Nucleus accumbens (tissue), 56 donors: ENCODE results near the gene TBC1D1.

Experiments used
- DNase-seq, 56 donors: peaks; one replicate each; lab custom pipeline; 2025; lab: John Stamatoyannopoulos, UW

The TBC1D1 gene

DNA sequence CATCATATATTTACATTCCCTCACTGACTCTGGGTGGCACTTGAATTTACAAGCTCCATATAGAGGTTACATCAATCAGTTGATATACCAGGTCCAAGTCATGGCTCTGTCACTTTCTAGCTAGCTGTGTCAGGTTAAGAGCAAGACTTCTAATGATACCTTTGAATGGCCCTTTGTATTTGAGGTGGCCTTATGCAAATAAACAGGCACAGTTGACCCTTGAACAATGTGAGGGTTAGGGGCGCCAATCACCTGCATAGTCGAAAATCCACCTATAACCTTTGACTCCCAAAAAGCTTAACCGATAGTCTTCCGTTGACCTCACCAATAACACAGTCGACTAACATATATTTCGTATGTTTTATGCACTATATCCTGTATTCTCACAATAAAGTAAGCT lies 68.0 kb downstream of the TBC1D1 start:
- no peak for DNase-seq

DNA sequence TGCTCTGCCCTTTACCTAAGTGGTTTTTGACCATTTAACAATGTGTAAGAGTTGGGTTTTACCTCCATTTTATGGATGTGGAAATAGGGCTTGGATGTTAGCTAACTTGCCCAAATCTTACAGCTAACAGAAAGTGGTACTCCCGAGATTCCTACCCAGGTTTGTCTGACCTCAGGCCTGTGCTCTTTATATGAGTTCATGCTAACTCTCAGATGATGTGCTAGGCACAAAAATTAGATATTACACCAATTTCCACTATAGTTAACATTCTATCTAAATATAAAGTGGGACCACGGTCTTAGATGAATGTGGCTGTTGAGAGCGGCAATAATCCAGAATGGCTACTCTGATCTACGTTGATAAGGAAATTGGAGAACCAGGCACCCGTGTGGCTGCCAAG lies 69.2 kb downstream of the TBC1D1 start, which contains the start of gene PTTG2:
PTTG2 (plus strand) TSS at position 301 of the 400 bp plus-strand sequence; CDS start at position 338, 37 bp downstream.
- DNase-seq = no peak

DNA sequence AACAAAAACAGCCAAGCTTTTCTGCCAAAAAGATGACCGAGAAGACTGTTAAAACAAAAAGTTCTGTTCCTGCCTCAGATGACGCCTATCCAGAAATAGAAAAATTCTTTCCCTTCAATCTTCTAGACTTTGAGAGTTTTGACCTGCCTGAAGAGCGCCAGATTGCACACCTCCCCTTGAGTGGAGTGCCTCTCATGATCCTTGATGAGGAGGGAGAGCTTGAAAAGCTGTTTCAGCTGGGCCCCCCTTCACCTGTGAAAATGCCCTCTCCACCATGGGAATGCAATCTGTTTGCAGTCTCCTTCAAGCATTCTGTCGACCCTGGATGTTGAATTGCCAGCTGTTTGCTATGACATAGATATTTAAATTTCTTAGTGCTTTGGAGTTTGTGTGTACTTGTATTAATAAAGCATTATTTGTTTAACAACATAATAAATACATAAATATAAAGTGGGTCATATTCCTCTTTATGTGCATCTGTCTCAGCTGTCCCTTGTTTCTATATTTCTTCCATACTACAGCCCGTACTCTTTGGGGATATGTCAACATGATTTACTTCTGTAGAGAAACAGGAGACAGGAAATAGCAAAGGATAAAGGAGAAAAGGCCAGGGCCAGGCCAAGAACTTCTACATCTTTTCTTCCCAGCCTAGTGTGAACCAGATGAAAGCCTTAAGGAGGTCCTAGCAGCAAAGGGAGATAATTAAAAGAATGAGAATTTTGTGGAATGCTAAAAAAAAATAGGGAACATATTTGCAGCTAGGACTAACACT lies 70.0 kb downstream of the TBC1D1 start:
- DNase-seq = no peak

DNA sequence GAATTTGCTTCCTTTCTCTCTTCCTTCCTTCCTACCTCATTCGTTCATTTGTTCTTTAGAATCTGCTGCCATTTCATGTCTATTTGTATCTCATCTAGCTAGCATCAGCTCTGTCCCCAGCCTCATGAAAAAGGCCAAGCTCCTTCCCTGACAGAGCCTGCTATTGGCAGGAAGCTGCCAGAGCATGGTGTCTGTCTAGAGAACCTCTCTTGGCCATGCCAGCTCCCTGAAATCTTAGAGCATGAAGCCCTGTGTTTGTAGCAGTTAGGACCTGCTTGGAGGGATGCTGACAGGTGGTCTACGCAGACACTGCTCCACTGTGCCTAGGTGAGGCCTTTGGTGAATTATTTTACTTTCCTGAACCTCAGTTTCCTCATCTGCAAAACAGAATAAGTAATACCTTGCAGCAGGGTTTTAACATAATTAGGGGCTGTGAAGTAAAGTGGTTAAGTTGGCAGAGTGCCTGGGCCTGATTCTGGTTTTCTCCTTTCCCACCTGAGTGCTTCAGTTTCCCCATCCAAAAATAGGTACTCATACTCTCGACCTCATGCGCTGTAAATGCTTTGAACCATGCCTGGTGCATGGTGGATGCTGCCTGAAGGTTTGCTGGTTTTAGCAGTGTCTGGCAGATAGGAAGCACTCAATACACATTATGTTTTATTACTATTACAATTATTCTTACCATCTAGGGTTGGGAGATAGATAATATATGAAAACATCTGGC lies 74.0 kb downstream of the TBC1D1 start:
- no peak for DNase-seq

DNA sequence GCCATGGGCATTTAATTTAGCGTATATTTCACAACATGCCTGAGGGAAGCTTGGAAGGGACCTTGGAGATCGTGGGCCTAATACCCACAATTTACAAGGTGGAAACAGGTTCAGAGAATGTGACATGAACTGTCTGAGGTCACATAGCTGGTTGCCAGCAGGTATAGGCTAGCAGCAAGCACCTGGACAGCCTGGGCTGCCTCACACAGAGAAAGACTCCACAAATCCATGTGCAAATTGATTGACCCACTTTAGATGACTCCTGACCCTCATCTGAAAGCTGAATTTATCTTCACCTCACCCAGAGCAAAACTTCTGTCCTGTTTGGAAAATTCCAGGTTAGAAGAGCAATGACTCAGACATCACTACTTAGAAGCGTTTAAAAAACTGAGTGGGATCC lies 75.2 kb downstream of the TBC1D1 start:
- DNase-seq = no peak

DNA sequence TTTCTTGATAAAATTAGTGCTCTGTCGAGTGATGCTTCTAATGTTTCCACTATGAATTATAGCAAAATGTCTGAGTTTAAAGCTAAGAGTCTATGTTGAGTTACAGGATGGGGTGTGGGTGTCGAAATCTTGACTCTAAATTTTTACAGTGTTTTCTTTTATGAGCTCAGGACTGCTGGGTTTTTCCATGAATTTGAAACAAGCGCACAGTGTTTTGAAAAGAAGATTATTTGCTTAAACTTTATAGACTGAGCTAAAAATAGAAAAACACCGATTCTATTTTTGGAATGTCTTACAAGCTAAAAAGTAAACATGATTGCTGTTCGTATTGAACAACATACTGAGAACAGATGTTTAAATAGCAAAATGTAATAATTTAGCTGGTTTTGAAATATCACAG lies 76.9 kb downstream of the TBC1D1 start:
- DNase-seq = no peak

DNA sequence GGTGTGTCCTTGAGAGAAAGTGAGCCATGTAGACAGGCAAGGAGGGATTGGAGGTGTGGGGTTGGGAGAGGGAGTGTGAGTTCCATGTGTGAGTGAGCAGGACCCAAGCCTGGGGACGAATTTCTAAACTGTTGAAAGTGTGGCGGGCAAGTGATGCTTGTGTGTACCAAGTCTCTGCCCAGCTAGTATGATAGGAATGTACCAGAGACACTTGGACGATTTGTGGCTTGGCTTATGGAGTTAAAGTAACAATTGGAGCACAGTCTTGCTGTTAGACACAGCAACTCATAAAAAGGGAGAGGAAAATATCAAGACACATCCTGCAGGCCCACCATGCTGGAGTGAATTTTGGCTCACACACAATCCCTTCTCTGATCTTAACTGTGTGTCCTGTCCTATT lies 77.9 kb downstream of the TBC1D1 start:
- no peak for DNase-seq

DNA sequence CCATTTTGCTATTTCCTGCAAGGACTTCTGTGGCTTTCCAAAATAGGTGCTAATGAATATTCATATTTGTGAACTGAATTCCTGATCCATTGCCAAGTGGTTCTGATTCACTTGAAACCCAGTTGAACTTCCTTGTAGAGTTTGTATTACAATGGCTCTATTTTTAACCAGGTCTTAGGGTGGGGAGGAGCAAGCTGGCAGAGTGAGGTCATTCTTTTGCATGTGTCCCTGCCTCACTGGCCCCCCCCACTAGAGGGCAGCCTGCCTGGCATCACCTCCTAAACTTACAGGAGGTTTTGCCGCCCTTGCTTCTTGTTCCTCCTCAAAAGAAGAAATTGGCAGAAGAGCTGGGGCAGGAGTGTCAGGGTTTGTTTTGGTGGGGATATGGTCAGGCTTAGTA lies 79.8 kb downstream of the TBC1D1 start:
- DNase-seq = peak in 9 of 56 donors; percentile 1 to 41 (median 8)

DNA sequence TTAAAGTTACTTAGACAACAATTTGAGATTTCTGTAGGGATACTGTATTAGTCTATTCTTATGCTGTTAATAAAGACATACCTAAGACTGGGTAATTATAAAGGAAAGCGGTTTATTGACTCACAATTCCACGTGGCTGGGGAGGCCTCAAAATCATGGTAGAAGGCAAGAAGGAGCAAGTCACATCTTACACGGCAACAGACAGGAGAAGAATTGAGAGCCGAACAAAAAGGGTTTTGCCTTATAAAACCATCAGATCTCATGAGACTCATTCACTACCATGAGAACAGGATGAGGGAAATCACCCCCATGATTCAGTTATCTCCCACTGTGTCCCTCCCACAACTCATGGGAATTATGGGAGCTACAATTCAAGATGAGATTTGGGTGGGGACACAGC lies 80.3 kb downstream of the TBC1D1 start:
- DNase-seq = no peak

DNA sequence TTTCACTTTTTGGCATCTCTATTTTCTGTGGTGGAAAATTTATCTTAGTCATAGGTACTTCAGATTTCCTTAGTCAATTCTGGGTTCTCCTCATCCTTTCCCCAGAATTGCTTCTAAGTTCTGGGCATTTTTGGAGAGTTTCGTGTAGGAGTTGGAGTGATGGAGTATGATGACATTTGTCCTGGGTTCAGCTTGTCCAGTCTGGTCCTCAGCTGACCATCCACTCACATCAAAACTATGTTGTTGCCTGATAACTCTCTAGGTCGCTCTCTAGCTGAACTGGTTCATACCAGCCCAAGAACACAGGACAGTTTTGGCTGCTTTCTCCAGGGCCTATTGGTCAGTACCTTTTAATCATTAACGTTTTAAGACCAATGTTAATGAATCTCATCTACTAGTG lies 82.6 kb downstream of the TBC1D1 start:
- DNase-seq = no peak

DNA sequence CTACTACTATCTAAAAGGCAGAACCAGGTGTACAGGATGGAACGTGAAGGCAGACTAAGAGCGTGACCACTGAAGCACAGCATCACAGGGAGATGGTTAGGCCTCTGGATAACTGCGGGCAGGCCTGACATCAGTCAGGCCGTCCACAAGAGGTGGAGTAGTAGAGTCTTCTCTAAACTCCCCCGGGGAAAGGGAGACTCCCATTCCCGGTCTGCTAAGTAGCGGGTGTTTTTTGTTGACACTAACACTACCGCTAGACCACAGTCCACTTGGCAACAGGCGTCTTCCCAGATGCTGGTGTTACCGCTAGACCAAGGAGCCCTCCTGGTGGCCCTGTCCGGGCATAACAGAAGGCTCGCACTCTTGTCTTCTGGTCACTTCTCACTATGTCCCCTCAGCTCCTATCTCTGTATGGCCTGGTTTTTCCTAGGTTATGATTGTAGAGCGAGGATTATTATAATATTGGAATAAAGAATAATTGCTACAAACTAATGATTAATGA lies 84.5 kb downstream of the TBC1D1 start:
- DNase-seq = peak in 1 of 56 donors; percentile 1

DNA sequence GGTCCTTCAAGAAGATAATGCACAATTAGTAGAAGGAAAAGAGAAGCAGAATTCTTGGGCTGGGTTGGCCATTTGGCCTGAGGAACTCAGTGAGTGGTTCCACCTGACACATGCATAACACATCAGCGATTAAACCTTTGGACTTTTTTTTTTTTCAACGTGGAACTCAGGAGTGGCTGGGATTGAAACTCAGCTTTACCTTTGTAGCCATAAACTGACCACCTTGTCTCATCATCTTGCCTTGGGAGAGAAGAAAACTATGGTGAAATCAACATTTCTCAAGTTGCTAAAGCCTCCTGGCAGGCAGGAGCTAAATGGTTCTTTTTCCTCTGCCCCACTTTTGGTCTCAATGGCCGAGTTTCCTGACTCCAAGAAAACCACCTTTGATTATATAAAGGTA lies 85.6 kb downstream of the TBC1D1 start:
- no peak for DNase-seq

DNA sequence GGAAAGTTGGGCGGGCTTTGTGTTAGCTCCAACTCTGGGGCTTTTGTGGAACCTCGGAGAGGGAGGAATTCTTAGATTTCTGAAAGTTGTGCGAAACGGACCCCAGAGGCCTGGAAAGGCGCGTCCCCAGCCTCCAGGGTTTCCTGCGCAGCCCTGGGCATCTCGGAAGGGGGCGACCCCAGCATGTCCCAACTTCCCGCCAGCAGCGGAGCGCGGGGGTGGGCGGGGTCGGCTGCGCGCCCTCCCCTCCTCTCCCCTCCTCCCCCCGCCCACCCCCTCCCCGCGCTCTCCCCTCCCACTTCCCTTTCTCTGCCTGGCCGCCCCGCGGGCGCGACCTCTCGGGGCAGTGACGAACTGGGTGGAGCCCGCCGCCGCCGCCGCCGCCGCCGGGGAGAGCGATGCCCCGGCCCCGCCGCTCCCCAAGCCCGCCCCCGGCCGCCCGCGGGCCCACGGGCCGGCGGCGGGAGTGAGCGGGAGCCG lies 86.1 kb downstream of the TBC1D1 start:
- peak in 48 of 56 donors; percentile 2 to 72 (median 34) for DNase-seq

DNA sequence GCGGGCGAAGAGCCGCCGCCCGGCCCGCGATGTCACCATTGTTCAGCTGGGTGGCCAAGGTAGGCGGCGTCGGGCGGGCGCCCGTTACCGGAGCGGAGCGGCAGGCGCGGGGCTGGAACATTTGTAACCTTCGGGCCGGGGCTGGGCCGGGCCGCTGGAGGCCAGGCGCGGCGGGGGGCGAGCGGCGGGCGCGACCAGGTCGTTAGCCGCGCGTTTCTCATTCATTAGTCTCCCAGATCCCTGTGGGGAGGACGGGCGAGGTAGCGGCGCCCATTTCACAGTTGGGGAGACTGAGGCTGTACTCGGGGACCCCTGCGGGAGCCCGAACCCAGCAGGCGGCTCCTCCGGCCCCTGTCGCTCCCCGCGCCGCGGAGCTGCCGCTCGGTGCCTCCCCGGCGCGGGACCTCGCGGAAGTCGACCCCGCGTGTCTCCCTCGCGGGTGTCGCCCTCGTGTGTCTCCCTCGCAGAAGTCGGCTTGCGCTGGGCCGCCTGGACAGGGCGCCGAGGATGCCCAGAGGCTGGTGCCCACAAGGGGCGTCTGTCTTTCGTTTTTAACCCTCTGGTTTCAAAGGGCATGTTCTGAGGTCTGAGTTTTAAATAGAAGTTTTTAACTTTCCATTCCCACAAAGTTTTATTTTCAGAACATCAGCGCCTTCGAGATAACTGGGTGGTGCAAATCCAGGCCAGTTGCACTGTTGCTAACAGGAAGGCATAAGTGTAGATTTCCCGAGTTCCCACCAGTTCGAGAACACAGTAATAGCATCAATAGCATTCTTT lies 86.8 kb downstream of the TBC1D1 start:
- DNase-seq = peak in 53 of 56 donors; percentile 6 to 80 (median 41)

DNA sequence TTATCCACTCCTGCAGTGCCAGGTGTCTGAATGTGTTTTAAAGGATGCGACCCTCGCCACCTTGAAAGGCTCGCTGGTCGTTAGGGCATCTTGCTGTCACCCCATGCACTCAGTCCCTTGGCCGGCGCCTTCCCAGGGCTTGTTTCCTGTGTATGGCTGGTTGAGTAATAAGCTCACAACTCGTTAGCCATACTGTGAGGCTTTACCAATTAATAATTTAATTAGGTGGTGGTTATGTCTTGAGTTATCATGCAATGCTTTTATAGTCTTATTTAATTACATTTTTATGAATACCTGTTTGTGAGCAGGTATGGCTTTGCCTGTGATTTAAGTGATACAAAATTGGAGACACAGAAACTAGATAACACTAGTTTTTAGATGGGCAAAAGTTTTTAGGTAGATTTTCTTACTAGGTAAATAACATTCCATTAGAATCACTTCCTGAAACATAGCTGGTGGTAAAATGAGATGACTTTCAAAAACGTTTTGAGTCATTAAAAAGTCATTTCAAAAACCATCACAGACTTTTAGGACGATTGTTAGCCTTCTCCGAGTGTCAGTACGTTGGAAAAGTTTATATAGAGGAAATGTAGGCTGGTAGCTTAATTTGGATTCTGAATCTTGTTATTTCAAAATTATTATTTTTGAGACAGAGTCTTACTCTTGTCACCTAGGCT lies 87.5 kb downstream of the TBC1D1 start:
- peak in 1 of 56 donors; percentile 2 for DNase-seq

DNA sequence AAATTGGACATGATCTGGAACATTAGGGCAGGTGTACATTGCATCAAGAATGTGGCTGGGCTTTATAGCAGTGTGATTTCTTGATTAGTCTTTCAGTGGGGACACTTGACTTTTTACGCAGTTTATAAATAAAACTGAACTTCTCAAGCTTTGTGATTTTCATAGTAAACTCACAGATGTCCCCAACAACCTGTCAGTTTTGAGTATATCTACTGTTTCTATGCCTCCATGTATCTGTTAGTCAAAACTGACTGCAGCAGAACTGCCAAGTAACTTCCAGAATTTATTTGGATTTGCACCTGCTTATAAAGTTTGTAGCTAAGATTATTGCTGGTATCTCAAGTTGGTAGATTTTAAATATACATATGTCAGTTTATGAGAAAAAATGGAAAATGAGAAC lies 89.4 kb downstream of the TBC1D1 start:
- DNase-seq = no peak

DNA sequence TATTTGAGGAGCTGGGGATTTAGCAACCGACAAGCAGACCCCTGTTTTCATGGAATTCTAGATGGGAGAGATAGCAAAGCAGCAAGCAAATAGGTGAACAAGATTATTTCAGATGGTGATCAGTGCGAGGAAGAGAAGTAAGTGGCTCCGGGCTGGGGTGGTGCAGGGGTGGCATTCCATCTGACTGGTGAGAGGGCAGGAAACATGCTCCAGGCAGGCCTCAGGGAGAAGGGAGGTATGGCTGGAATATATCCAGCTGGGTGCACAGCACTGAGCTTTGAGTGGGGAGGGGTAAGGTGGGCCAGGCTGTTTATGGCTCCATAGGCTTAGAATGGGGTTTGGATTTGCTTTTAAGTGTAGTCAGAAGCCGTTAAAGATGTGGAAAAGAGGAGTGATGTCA lies 90.5 kb downstream of the TBC1D1 start:
- no peak for DNase-seq

DNA sequence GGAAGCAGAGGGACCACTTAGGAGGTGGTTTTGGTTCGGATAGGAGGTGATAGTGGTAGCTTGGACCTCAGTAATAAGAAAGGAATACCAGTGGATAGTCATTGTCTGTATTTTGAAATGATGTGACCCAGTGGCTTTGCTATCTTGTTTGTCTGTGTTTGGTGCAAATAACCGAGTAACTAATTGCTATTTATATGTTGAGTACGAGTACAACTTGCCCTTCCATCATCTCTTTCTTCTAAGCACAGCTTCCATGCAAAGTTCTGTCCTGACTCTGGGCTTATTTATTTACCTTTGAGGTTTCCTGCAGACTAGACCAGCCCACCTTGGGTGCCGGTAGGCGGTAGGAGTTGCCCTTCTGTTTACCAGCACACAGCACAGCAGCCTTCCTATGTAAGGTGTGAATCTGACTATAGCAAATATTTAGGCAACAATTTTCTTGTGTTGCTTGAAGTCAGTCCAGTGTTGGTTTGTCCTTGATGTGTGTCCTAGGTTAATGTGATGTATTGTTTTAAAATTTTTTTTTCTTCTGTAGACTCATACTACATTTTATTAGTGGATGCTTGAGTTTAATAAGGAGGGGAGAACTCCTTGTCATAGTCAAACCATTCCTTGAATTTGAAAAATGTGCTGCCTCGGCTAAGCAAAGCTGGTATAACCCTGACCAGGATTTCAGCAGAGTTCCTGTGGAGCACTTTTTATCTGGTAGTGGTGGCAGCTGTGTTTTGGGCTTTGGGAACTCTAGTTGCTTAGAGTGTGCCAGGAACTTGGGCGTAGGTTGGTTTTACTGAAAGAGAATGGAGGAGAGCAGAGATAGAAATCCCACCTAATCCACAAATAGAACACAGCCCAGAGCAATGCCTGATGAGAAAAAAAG lies 91.2 kb downstream of the TBC1D1 start:
- no peak for DNase-seq

DNA sequence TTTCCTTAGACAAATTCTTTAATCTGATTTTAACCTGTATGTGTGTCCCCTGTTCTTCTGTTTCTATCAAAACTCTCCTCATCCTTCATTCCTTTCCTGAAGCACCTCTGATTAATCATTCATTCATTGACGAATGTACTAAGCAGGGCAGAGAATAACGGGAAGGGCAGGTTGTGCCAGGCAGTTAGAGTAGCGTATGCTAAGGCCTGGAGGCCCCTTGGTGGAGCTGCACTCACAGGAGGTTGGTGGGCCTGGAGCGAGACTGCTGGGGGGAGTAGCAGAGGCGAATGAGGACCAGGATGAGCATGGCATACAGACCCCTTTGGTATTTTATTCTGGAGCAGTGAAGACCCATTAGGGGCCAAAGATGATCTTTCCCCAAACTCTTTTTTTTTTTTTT lies 91.9 kb downstream of the TBC1D1 start:
- DNase-seq = no peak
